HUES64 (cell line): ENCODE results near the gene PCDHGA10.
"Not testable (repeated sequence)": the region's sequence is repeated elsewhere in the genome, so short reads cannot be mapped to it uniquely, and the experiment has no call there.

Experiments used
- H3K27ac ChIP-seq: 2 replicates; pipeline ENCODE4 v1.7.0; 2013; ENCODE audit warnings: low read depth, low read length, inconsistent platforms
- H3K27me3 ChIP-seq: 2 replicates; pipeline ENCODE4 v1.6.1; 2013; ENCODE audit warnings: mild to moderate bottlenecking, low read length; ENCODE audit not compliant: insufficient read depth
- H3K36me3 ChIP-seq: 2 replicates; pipeline ENCODE4 v1.6.1; 2013; ENCODE audit warnings: mild to moderate bottlenecking, low read length; ENCODE audit not compliant: insufficient read depth
- H3K4me1 ChIP-seq: 2 replicates; pipeline ENCODE4 v1.6.1; 2013; ENCODE audit warnings: mild to moderate bottlenecking, low read length, moderate library complexity; ENCODE audit not compliant: insufficient read depth
- H3K4me3 ChIP-seq: 2 replicates; pipeline ENCODE4 v1.5.1; 2013; ENCODE audit warnings: mild to moderate bottlenecking, low read length, moderate library complexity
- H3K9ac ChIP-seq: 2 replicates; pipeline ENCODE4 v1.6.1; 2013; ENCODE audit warnings: mild to moderate bottlenecking, low read depth, low read length
- H3K9me3 ChIP-seq: 2 replicates; pipeline ENCODE4 v1.6.1; 2013; ENCODE audit warnings: low read depth, low read length; ENCODE audit not compliant: insufficient read depth
- WGBS: fragments of 150-250, 120-280 bp; methylation state at CpG from one replicate; pipeline ENCODE4 v1.1.7; 2013; ENCODE audit warnings: missing lambda C conversion rate; 5-methylcytosine and 5-hydroxymethylcytosine counted together

PCDHGA10 gene

GRCh38 chr5:141431286-141431685 is 18.5 kb downstream of the PCDHGA10 start:
- no peak overlapping the region for H3K27ac ChIP-seq
- H3K4me3 ChIP-seq = no peak overlapping the region
- H3K27me3 ChIP-seq = no peaks in the 10 kb centered on the region
- WGBS = 98% methylated on average over 37 of the region's 37 CpGs
- H3K4me1 ChIP-seq = no peaks in the 10 kb centered on the region
- peaks cover 36% of the 10 kb centered on the region; the same call in 1 of the 2 replicates for H3K36me3 ChIP-seq
- H3K9ac ChIP-seq = no peak overlapping the region
- peaks cover 68% of the 10 kb centered on the region for H3K9me3 ChIP-seq

DNA sequence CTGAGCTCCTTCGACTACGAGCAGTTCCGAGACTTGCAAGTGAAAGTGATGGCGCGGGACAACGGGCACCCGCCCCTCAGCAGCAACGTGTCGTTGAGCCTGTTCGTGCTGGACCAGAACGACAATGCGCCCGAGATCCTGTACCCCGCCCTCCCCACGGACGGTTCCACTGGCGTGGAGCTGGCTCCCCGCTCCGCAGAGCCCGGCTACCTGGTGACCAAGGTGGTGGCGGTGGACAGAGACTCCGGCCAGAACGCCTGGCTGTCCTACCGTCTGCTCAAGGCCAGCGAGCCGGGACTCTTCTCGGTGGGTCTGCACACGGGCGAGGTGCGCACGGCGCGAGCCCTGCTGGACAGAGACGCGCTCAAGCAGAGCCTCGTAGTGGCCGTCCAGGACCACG is 19.5 kb downstream of the PCDHGA10 start:
- H3K9me3 ChIP-seq = peaks cover 63% of the 10 kb centered on the region
- H3K4me1 ChIP-seq, H3K27ac ChIP-seq, H3K4me3 ChIP-seq, H3K27me3 ChIP-seq, H3K9ac ChIP-seq: not testable (repeated sequence)
- peaks cover 28% of the 10 kb centered on the region; the same call in 1 of the 2 replicates for H3K36me3 ChIP-seq
- WGBS = 97% methylated on average over 38 of the region's 38 CpGs

DNA sequence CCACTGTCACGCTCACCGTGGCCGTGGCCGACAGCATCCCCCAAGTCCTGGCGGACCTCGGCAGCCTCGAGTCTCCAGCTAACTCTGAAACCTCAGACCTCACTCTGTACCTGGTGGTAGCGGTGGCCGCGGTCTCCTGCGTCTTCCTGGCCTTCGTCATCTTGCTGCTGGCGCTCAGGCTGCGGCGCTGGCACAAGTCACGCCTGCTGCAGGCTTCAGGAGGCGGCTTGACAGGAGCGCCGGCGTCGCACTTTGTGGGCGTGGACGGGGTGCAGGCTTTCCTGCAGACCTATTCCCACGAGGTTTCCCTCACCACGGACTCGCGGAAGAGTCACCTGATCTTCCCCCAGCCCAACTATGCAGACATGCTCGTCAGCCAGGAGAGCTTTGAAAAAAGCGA is 19.9 kb downstream of the PCDHGA10 start:
- not testable (repeated sequence) for H3K27me3 ChIP-seq, H3K27ac ChIP-seq, H3K9ac ChIP-seq, H3K4me1 ChIP-seq, H3K4me3 ChIP-seq
- H3K9me3 ChIP-seq = peaks cover 60% of the 10 kb centered on the region
- WGBS = 96% methylated on average over 29 of the region's 29 CpGs
- H3K36me3 ChIP-seq = peaks cover 24% of the 10 kb centered on the region; the same call in 1 of the 2 replicates

- Histone ChIP-seq H3K9ac (no peak overlapping the region), H3K27me3 (no peaks in the 10 kb centered on the region), H3K36me3 (peaks cover 19% of the 10 kb centered on the region; the same call in 1 of the 2 replicates), H3K4me3 (no peak overlapping the region), H3K4me1 (no peaks in the 10 kb centered on the region), H3K9me3 (peaks cover 50% of the 10 kb centered on the region), H3K27ac (no peak overlapping the region)
- WGBS = 100% methylated on average over 2 of the region's 2 CpGs
Observed at GRCh38 chr5:141434006-141434405, 21.2 kb downstream of the PCDHGA10 start.

DNA sequence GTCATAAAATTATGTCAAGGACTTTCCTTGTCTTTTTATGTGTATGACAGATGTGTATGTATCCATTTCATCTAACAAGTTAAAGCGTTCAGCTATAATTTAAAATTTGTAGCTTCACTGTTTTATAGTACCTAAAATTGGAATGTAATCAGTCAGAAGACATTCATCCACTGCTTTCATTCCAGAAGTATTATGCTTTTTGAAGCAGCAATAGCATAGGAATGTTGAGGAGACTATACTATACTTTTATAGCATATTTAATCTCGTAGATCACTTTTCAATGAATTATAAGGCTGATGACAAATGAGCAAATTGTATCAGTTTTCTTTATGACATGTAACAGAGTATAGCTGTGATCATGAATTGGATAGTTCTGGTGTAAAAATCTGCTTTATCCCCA is 24.4 kb downstream of the PCDHGA10 start:
- Histone ChIP-seq H3K27me3 (no peaks in the 10 kb centered on the region), H3K4me3 (no peak overlapping the region), H3K27ac (no peak overlapping the region), H3K36me3 (no peaks in the 10 kb centered on the region; the same call in 1 of the 2 replicates), H3K9ac (no peak overlapping the region), H3K9me3 (peaks cover 20% of the 10 kb centered on the region), H3K4me1 (no peaks in the 10 kb centered on the region)
- no CpG with 5 or more reads among the region's 2 CpGs for WGBS

GRCh38 chr5:141439411-141440141 is 26.8 kb downstream of the PCDHGA10 start:
- 87% methylated on average over 10 of the region's 10 CpGs for WGBS
- Histone ChIP-seq H3K4me3 (no peak overlapping the region), H3K27ac (no peak overlapping the region), H3K4me1 (no peaks in the 10 kb centered on the region), H3K9ac (no peak overlapping the region), H3K36me3 (no peaks in the 10 kb centered on the region), H3K9me3 (peaks cover 5% of the 10 kb centered on the region; the same call in 1 of the 2 replicates), H3K27me3 (no peaks in the 10 kb centered on the region)

DNA sequence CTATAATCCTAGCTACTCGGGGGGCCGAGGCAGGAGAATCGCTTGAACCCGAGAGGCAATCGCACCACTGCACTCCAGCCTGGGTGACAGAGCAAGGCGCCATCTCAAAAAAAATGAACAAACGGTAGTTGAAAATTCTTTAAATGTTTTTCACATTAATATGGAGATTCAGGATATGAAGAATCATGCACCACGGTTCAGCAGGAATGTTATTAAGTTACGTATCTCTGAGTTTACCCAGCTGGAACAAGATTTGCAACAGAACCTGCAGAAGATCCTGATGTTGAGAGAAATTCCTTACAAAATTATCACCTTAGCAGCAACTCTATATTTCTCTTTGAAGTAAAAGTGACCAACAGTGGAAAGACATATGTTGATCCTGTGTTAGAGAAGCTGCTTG is 27.6 kb downstream of the PCDHGA10 start:
- WGBS = 97% methylated on average over 9 of the region's 9 CpGs
- Histone ChIP-seq H3K9ac (no peak overlapping the region), H3K27ac (no peak overlapping the region), H3K4me3 (no peak overlapping the region), H3K36me3 (no peaks in the 10 kb centered on the region), H3K9me3 (peaks cover 1% of the 10 kb centered on the region; the same call in 1 of the 2 replicates), H3K27me3 (no peaks in the 10 kb centered on the region), H3K4me1 (no peaks in the 10 kb centered on the region)

GRCh38 chr5:141441571-141442170 is 28.9 kb downstream of the PCDHGA10 start:
- 97% methylated on average over 50 of the region's 50 CpGs for WGBS

GRCh38 chr5:141465351-141465750 is 52.6 kb downstream of the PCDHGA10 start:
- Histone ChIP-seq H3K4me1 (no peaks in the 10 kb centered on the region), H3K9me3 (no peaks in the 10 kb centered on the region), H3K9ac (no peak overlapping the region), H3K36me3 (no peaks in the 10 kb centered on the region), H3K27me3 (no peaks in the 10 kb centered on the region), H3K27ac (no peak overlapping the region), H3K4me3 (no peak overlapping the region)
- 91% methylated on average over 3 of the region's 3 CpGs for WGBS

More at GRCh38 chr5:141441571-141442170, 28.9 kb downstream of the PCDHGA10 start:
- Histone ChIP-seq H3K4me1 (no peaks in the 10 kb centered on the region), H3K36me3 (no peaks in the 10 kb centered on the region), H3K27me3 (no peaks in the 10 kb centered on the region), H3K4me3 (no peak overlapping the region), H3K9ac (no peak overlapping the region; the same call in 1 of the 2 replicates), H3K9me3 (no peaks in the 10 kb centered on the region), H3K27ac (no peak overlapping the region)
